Coronary artery (tissue), 2 donors: ENCODE results near the gene CDH4.

Experiments
- DNase-seq: peaks from one replicate; pipeline ENCODE4 v3.0.0-alpha.2; 2017; ENCODE audit warnings: low spot score
- H3K27ac ChIP-seq, 2 donors: fragments of 200-600 bp; sonication (generic); one replicate each; pipeline ENCODE4 v1.5.1; 2016 to 2019
- H3K4me3 ChIP-seq: fragments of 200-600 bp; sonication (generic); 2 replicates; pipeline ENCODE4 v1.5.1; 2016; ENCODE audit warnings: mild to moderate bottlenecking, moderate library complexity
- TF ChIP-seq, protein P1 (sequence below): fragments of 200-600 bp; sonication (generic); IDR thresholded peaks from one replicate; pipeline ENCODE4 v1.5.1; 2019; ENCODE audit warnings: antibody characterized with exemption

CDH4 gene

GRCh38 chr20:61565791-61566190, 313.7 kb downstream of the CDH4 start:
- TF ChIP-seq, protein P1, sequence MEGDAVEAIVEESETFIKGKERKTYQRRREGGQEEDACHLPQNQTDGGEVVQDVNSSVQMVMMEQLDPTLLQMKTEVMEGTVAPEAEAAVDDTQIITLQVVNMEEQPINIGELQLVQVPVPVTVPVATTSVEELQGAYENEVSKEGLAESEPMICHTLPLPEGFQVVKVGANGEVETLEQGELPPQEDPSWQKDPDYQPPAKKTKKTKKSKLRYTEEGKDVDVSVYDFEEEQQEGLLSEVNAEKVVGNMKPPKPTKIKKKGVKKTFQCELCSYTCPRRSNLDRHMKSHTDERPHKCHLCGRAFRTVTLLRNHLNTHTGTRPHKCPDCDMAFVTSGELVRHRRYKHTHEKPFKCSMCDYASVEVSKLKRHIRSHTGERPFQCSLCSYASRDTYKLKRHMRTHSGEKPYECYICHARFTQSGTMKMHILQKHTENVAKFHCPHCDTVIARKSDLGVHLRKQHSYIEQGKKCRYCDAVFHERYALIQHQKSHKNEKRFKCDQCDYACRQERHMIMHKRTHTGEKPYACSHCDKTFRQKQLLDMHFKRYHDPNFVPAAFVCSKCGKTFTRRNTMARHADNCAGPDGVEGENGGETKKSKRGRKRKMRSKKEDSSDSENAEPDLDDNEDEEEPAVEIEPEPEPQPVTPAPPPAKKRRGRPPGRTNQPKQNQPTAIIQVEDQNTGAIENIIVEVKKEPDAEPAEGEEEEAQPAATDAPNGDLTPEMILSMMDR, result no peak
- H3K4me3 ChIP-seq, result no peak overlapping the region
- no peak overlapping the region for H3K27ac ChIP-seq
- DNase-seq, result no peak

DNA sequence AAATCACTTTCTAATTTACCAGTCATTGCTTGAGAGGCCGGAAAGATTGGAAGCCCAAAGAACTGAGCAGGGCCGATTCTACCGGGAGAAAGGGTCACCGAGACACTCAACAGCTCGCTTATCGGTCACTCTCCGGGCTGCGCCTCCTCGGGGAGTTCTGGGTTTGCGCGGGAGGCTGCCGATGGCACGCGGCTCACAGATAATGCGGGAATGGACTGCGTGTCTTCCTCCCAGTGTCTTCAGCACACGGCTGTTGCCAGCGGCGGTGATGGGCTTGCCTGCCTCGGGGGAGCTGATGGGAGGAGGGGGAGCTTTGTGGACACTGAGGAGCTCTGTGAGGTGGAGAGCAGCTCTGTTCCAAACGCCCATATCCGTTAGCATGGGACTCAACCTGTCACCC, 314.6 kb downstream of the CDH4 start:
- Histone ChIP-seq H3K27ac (no peak overlapping the region), H3K4me3 (no peak overlapping the region)
- no peak for DNase-seq
- TF ChIP-seq, protein P1, result no peak

- TF ChIP-seq, protein P1, result no peak
- H3K4me3 ChIP-seq, result no peak overlapping the region
- DNase-seq, result no peak
- H3K27ac ChIP-seq, result no peak overlapping the region
Observed at GRCh38 chr20:61567204-61567603, 315.1 kb downstream of the CDH4 start.

- TF ChIP-seq, protein P1, result no peak
- Histone ChIP-seq H3K4me3 (no peak overlapping the region), H3K27ac (no peak overlapping the region)
- DNase-seq, result no peak
Observed at GRCh38 chr20:61569825-61570224, 317.8 kb downstream of the CDH4 start.

- H3K27ac ChIP-seq, result no peak overlapping the region
- TF ChIP-seq, protein P1, result no peak
- H3K4me3 ChIP-seq, result no peak overlapping the region
- DNase-seq, result no peak
Observed at GRCh38 chr20:61570646-61571195, 318.7 kb downstream of the CDH4 start.

GRCh38 chr20:61571221-61571620, 319.2 kb downstream of the CDH4 start:
- H3K27ac ChIP-seq, result no peak overlapping the region
- TF ChIP-seq, protein P1, result no peak
- DNase-seq, result no peak
- H3K4me3 ChIP-seq, result no peak overlapping the region

DNA sequence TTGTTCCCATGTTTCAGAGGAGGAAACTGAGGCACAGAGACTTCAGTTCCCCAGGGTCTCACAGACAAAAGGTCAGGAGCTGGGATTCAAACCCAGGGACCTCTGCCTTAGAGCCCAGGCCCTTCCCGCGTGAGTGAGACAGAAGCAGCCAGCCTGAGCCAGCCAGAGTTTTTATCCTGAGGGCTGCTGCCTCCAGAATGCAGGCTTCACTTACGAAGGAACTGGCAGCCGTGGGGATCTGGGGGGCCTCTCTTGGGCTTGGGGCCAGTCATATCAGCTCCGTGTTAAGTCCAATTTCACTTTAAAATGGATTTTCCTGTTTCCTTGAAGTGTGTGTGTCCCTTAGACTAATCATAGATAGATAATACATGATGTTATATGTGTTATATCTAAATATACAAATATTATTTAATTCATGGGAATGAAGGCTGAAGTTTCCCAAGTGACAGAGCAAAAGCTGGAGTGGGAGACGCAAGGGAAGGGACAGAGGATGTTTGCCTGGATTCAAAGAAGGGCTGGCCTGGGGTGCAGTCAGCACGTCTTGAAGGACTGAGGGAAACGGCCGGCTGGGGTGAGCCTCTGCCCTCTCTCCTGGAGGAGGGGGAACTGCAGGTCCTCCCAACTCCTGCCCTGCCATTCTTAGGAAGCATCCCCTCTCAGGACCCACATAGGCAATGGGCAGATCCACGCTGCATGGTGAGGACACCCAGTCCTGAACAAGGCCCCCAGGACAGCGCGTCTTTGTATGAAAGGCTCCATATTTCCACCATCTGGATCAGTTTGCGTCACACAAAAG, 320.1 kb downstream of the CDH4 start:
- TF ChIP-seq, protein P1, result no peak
- H3K4me3 ChIP-seq, result no peak overlapping the region
- H3K27ac ChIP-seq, result no peak overlapping the region
- no peak for DNase-seq
